Measurements from ENCODE around the gene CRNKL1.

- no peak for TF ChIP-seq CTCF (IDR thresholded peaks at IDR 0.05)
- TF ChIP-seq POLR2A (IDR thresholded peaks at IDR 0.05), result no peak
These were observed 48.6 kb upstream of the CRNKL1 start for GRCh38 chr20:20100881-20101280.
